ENCODE results near the gene IL17B.

IL17B gene

DNA sequence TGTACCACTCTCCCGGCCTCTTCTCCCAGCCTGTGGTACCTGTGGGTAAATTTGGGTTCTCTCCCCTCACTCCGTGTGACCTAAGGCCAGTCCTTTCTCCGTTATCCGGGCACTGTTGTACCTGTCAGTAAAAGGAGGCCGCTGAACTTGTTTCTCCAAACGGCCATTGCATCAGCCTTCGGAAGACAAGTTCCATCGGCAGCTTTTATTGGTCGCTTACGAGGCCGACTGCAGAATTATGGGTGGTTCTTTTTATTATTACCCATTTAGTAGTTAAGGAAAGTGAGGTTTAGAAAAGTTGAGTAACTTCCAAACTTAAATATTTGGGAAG is 33.2 kb downstream of the IL17B start:
- TF ChIP-seq, protein P1, sequence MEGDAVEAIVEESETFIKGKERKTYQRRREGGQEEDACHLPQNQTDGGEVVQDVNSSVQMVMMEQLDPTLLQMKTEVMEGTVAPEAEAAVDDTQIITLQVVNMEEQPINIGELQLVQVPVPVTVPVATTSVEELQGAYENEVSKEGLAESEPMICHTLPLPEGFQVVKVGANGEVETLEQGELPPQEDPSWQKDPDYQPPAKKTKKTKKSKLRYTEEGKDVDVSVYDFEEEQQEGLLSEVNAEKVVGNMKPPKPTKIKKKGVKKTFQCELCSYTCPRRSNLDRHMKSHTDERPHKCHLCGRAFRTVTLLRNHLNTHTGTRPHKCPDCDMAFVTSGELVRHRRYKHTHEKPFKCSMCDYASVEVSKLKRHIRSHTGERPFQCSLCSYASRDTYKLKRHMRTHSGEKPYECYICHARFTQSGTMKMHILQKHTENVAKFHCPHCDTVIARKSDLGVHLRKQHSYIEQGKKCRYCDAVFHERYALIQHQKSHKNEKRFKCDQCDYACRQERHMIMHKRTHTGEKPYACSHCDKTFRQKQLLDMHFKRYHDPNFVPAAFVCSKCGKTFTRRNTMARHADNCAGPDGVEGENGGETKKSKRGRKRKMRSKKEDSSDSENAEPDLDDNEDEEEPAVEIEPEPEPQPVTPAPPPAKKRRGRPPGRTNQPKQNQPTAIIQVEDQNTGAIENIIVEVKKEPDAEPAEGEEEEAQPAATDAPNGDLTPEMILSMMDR (IDR thresholded peaks at IDR 0.05; ENCODE audit: poor library complexity, severe bottlenecking) = no peak
- H3K9me3 ChIP-seq (ENCODE audit: severe bottlenecking) = no peaks in the 10 kb centered on the region
- DNase-seq (ENCODE audit: low spot score) (no peak), ATAC-seq (ENCODE audit: low read depth) (peak; percentile 3; the same call in 1 of the 3 replicates)
- H3K27ac ChIP-seq (ENCODE audit: poor library complexity, severe bottlenecking) = peak overlapping the region; percentile 40
- peak overlapping the region; percentile 78 for H3K4me3 ChIP-seq (ENCODE audit: severe bottlenecking)
- peaks cover 15% of the 10 kb centered on the region for H3K4me1 ChIP-seq (ENCODE audit: insufficient read depth, poor library complexity, severe bottlenecking)
- H3K36me3 ChIP-seq (ENCODE audit: low read depth) = peaks cover 45% of the 10 kb centered on the region
- no peaks in the 10 kb centered on the region for H3K27me3 ChIP-seq (ENCODE audit: insufficient read depth, poor library complexity, severe bottlenecking)

DNA sequence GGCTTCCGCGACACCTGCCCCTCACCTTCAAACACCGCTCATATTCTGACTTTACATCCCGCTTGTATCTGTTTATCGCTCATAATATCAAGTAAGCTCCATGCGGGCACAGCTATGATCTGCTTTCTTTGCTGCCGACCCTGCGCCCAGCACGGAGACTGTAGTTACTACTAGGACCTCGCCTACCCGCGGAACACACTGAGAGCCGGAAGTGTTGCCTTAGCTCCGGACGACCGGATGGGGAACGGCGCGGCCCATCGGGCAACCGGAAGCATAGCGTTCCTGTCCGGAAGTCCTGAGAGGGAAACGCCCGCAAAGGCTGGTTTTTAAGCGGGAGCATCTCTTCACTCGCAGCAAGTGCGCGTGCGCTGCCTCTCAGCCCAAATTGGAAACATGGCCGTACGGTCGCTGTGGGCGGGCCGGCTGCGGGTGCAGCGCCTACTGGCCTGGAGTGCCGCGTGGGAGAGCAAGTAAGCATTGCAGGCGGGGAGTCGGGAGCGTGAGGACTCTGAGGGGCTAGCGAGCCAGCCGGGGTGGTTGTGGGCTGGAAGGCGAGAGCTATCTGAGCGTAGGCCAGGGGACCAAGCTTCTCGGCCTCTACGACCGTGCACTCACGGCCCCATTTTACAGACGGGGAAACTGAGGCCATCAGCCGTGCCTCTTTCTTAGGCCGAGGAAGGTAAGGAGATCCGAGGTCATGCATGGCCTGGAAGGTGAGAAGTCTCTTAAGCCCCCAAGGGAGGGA is 33.8 kb downstream of the IL17B start, which contains the start of gene GRPEL2:
GRPEL2 (plus strand) TSS at position 353 of the 745 bp plus-strand sequence; CDS start at position 394, 41 bp downstream.
- peak; percentile 99 for DNase-seq (ENCODE audit: low spot score)
- peaks cover 39% of the 10 kb centered on the region for H3K36me3 ChIP-seq (ENCODE audit: low read depth)
- peak; percentile 97 for ATAC-seq (ENCODE audit: low read depth)
- TF ChIP-seq, protein P1 (IDR thresholded peaks at IDR 0.05; ENCODE audit: poor library complexity, severe bottlenecking) = no peak
- H3K4me3 ChIP-seq (ENCODE audit: severe bottlenecking) = peak within 1 kb of the TSS; percentile 78
- H3K27ac ChIP-seq (ENCODE audit: poor library complexity, severe bottlenecking) = peak within 1 kb of the TSS; percentile 40
- no peaks in the 10 kb centered on the region for H3K27me3 ChIP-seq (ENCODE audit: insufficient read depth, poor library complexity, severe bottlenecking)
- H3K9me3 ChIP-seq (ENCODE audit: severe bottlenecking) = no peaks in the 10 kb centered on the region
- peaks cover 15% of the 10 kb centered on the region for H3K4me1 ChIP-seq (ENCODE audit: insufficient read depth, poor library complexity, severe bottlenecking)

DNA sequence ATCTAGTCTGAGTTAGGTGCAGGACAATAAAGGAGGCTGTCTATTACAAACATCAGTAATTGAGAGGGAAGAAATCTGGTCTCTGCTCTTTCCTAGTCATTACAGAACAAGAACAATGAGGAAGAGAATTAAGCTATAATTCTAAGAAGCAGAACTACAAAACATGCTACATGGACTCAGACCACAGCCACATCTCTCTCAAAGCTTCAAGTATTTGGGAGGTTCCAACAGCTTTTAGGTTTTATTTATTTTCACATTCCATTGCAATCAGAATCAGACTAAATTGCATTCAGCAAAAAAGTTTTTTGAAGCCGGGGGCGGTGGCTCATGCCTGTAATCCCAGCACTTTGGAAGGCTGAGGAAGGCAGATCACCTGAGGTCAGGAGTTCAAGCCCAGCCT is 34.9 kb downstream of the IL17B start:
- Histone ChIP-seq H3K27ac (ENCODE audit: poor library complexity, severe bottlenecking) (no peak overlapping the region), H3K9me3 (ENCODE audit: severe bottlenecking) (no peaks in the 10 kb centered on the region), H3K36me3 (ENCODE audit: low read depth) (peaks cover 28% of the 10 kb centered on the region), H3K4me3 (ENCODE audit: severe bottlenecking) (no peak overlapping the region), H3K4me1 (ENCODE audit: insufficient read depth, poor library complexity, severe bottlenecking) (peaks cover 15% of the 10 kb centered on the region), H3K27me3 (ENCODE audit: insufficient read depth, poor library complexity, severe bottlenecking) (no peaks in the 10 kb centered on the region)
- DNase-seq (ENCODE audit: low spot score) (no peak), ATAC-seq (ENCODE audit: low read depth) (no peak)
- TF ChIP-seq, protein P1 (IDR thresholded peaks at IDR 0.05; ENCODE audit: poor library complexity, severe bottlenecking) = no peak

DNA sequence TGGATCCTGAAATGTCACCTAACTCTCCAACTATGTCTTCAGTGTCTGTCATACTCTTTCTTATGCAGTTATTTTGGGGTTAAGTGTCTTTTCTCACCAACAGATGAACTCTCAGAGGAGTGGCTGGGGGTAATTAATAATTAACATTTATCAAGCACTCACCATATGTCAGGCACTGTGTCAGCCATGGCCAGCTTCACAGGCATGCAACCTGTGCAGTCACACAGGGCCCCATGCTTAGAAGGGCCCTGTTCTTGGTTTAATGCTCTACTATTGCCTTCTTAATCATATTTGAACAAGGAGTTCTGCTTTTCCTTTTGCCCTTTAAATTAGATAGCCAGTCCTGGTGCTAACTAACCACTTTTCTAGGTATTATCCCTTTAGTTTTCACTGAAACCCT is 37.2 kb downstream of the IL17B start:
- TF ChIP-seq, protein P1 (IDR thresholded peaks at IDR 0.05; ENCODE audit: poor library complexity, severe bottlenecking) = no peak
- Histone ChIP-seq H3K36me3 (ENCODE audit: low read depth) (peaks cover 10% of the 10 kb centered on the region), H3K4me1 (ENCODE audit: insufficient read depth, poor library complexity, severe bottlenecking) (peaks cover 2% of the 10 kb centered on the region), H3K27ac (ENCODE audit: poor library complexity, severe bottlenecking) (no peak overlapping the region), H3K4me3 (ENCODE audit: severe bottlenecking) (no peak overlapping the region), H3K27me3 (ENCODE audit: insufficient read depth, poor library complexity, severe bottlenecking) (no peaks in the 10 kb centered on the region), H3K9me3 (ENCODE audit: severe bottlenecking) (no peaks in the 10 kb centered on the region)
- DNase-seq (ENCODE audit: low spot score) (no peak), ATAC-seq (ENCODE audit: low read depth) (no peak)

DNA sequence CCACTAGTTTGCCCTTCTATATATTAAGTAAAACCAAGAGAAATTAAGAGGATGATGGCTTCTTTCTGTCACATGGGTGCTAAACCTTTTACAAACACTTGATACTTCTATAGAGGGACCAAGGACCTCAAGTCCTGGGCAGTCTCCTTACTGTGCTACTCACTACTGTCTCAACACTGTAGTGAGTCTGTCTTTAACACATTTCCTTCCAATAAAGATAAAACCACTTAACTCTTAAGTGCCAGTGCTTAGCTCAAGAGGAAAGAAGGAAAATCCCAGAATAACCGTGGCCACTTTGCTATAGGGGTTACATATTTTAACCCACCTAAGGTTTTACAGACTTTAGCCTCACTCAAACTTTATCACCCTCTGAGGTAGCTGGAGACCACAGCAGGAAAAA is 38.2 kb downstream of the IL17B start:
- Histone ChIP-seq H3K27me3 (ENCODE audit: insufficient read depth, poor library complexity, severe bottlenecking) (no peaks in the 10 kb centered on the region), H3K36me3 (ENCODE audit: low read depth) (peaks cover 15% of the 10 kb centered on the region), H3K4me1 (ENCODE audit: insufficient read depth, poor library complexity, severe bottlenecking) (no peaks in the 10 kb centered on the region), H3K9me3 (ENCODE audit: severe bottlenecking) (no peaks in the 10 kb centered on the region), H3K27ac (ENCODE audit: poor library complexity, severe bottlenecking) (no peak overlapping the region), H3K4me3 (ENCODE audit: severe bottlenecking) (no peak overlapping the region)
- TF ChIP-seq, protein P1 (IDR thresholded peaks at IDR 0.05; ENCODE audit: poor library complexity, severe bottlenecking) = no peak
- no peak for DNase-seq (ENCODE audit: low spot score)
- ATAC-seq (ENCODE audit: low read depth) = no peak

Measured in RWPE2 (cell line).